ENCODE results near the gene B3GLCT. TPM values are rescaled to one million over a fixed set of nuclear protein-coding genes. Genes with fewer than 3 reads are reported as not detected.
"Not testable (repeated sequence)": the region's sequence is repeated elsewhere in the genome, so short reads cannot be mapped to it uniquely, and the experiment has no call there.

The B3GLCT gene
- total RNA-seq, 2 donors from 2014 or later = 3.1 to 3.2 TPM

GRCh38 chr13:31334547-31334946, 134.8 kb downstream of the B3GLCT start:
- H3K27ac Mint-ChIP-seq = no peak overlapping the region
- H3K9me3 Mint-ChIP-seq = peaks cover 10 to 22% of the 10 kb centered on the region in 2 donors
- DNase-seq (ENCODE audit: low spot score in 2 of 2) (no peak), ATAC-seq (no peak)
- peaks cover 0 to 27% of the 10 kb centered on the region in 2 donors for H3K36me3 Mint-ChIP-seq

DNA sequence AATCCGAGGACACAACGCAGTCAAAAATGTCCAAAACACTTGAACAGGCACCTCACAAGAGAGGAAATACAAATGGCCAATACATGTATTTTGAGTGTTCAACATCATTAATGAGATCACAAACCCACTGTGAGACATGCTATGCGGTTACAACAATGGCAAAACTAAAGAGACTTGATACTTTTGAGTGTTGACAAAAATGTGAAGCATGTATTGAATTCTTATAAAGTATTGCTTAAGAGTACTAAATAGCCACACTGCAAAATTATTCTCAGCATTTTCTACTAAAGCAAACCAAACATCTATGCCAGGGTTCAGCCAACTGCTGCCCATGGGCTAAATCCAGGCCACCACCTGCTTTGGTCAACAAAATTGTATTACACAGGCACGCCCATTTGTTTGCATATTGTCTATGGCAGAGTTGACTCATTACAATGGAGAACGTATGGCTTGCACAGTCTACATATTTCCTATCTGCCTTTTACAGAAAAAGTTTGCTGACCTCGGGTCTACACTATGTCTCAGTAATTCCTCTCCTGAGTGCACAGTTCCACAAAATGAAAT, 135.3 kb downstream of the B3GLCT start:
- ATAC-seq = no peak
- Mint-ChIP-seq H3K27ac (no peak overlapping the region), H3K36me3 (peaks cover 0 to 25% of the 10 kb centered on the region in 2 donors), H3K9me3 (peaks cover 10 to 22% of the 10 kb centered on the region in 2 donors)
- DNase-seq (ENCODE audit: low spot score in 2 of 2) = no peak

DNA sequence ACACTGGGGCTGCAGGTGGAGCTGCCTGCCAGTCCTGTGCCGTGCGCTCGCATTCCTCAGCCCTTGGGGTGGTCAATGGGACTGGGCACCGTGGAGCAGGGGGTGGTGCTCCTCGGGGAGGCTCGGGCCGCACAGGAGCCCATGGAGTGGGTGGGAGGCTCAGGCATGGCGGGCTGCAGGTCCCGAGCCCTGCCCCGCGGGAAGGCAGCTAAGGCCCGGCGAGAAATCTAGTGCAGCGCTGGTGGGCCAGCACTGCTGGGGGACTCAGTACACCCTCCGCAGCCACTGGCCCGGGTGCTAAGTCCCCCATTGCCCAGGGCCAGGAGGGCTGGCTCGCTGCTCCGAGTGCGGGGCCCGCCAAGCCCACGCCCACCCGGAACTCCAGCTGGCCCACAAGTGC, 139.8 kb downstream of the B3GLCT start:
- Mint-ChIP-seq H3K36me3 (peaks cover 4 to 31% of the 10 kb centered on the region in 2 donors), H3K9me3 (peaks cover 14 to 23% of the 10 kb centered on the region in 2 donors)
- not testable (repeated sequence) for H3K27ac Mint-ChIP-seq; ATAC-seq; DNase-seq (ENCODE audit: low spot score in 2 of 2)

DNA sequence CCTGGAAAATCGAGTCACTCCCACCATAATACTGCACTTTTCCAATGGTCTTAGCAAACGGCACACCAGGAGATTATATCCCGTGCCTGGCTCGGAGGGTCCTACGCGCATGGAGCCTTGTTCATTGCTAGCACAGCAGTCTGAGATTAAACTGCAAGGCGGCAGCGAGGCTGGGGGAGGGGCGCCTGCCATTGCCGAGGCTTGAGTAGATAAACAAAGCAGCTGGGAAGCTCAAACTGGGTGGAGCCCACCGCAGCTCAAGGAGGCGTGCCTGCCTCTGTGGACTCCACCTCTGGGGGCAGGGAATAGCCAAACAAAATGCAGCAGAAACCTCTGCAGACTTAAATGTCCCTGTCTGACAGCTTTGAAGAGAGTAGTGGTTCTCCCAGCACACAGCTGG, 141.1 kb downstream of the B3GLCT start:
- not testable (repeated sequence) for H3K27ac Mint-ChIP-seq; DNase-seq (ENCODE audit: low spot score in 2 of 2); ATAC-seq
- peaks cover 4 to 25% of the 10 kb centered on the region in 2 donors for H3K36me3 Mint-ChIP-seq
- H3K9me3 Mint-ChIP-seq = peaks cover 14 to 22% of the 10 kb centered on the region in 2 donors

GRCh38 chr13:31346891-31347290, 147.1 kb downstream of the B3GLCT start:
- ATAC-seq = no peak
- H3K9me3 Mint-ChIP-seq = peaks cover 3 to 6% of the 10 kb centered on the region in 2 donors
- DNase-seq (ENCODE audit: low spot score in 2 of 2) = no peak
- no peak overlapping the region for H3K27ac Mint-ChIP-seq
- H3K36me3 Mint-ChIP-seq = no peaks in the 10 kb centered on the region

DNA sequence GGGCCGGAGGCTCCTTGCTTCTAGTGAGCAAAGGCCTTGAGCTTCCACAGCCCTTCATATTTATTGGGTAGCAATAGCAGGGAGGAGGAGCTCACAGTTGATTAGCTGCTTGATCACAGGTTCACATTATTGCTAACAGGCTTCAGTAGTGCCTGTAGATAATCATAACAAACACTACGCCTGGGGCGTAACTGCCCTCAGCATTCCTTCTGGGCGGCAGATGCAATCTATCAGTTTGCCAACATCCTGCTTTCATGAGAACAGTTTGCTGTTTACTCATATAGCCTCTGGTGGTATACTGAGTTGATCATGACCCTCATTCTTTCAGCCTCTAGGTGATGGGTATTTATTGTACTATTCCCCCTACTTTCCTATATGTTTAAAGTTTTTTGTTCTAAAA, 149.4 kb downstream of the B3GLCT start:
- no peak overlapping the region for H3K27ac Mint-ChIP-seq
- peaks cover 3 to 6% of the 10 kb centered on the region in 2 donors for H3K9me3 Mint-ChIP-seq
- DNase-seq (ENCODE audit: low spot score in 2 of 2) = no peak
- H3K36me3 Mint-ChIP-seq = peaks cover 0 to 4% of the 10 kb centered on the region in 2 donors
- no peak for ATAC-seq

GRCh38 chr13:31350560-31350959, 150.8 kb downstream of the B3GLCT start:
- Mint-ChIP-seq H3K9me3 (peaks cover 9 to 13% of the 10 kb centered on the region in 2 donors), H3K27ac (no peak overlapping the region), H3K36me3 (peaks cover 9 to 11% of the 10 kb centered on the region in 2 donors)
- ATAC-seq (no peak), DNase-seq (ENCODE audit: low spot score in 2 of 2) (no peak)

GRCh38 chr13:31351376-31351775, 151.6 kb downstream of the B3GLCT start:
- Mint-ChIP-seq H3K36me3 (peaks cover 17 to 18% of the 10 kb centered on the region in 2 donors), H3K9me3 (peaks cover 16 to 21% of the 10 kb centered on the region in 2 donors), H3K27ac (no peak overlapping the region)
- DNase-seq (ENCODE audit: low spot score in 2 of 2) = no peak
- ATAC-seq = no peak

GRCh38 chr13:31352467-31352866, 152.7 kb downstream of the B3GLCT start:
- DNase-seq (ENCODE audit: low spot score in 2 of 2) (no peak), ATAC-seq (no peak)
- Mint-ChIP-seq H3K36me3 (peaks cover 18% of the 10 kb centered on the region in 2 donors), H3K27ac (no peak overlapping the region), H3K9me3 (peaks cover 16 to 21% of the 10 kb centered on the region in 2 donors)

DNA sequence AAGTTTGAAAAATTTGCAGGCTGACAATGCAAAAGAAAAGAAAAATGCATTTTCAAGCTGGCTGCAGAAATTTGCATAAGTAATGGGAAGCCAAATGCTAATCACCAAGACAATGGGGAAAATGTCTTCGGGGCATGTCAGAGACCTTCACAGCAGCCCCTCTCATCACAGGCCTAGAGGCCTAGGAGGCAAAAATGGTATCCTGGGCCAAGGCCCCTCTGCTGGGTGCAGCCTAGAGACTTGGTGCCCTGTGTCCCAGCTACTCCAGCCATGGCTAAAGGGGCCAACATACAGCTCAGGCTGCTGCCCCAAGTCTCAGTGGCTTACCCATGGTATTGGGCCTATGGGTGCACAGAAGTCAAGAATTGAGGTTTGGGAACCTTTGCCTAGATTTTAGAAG, 155.2 kb downstream of the B3GLCT start:
- H3K27ac Mint-ChIP-seq = no peak overlapping the region
- peaks cover 18% of the 10 kb centered on the region in 2 donors for H3K36me3 Mint-ChIP-seq
- H3K9me3 Mint-ChIP-seq = peaks cover 13 to 22% of the 10 kb centered on the region in 2 donors
- no peak for ATAC-seq
- no peak for DNase-seq (ENCODE audit: low spot score in 2 of 2)

GRCh38 chr13:31356991-31357390, 157.2 kb downstream of the B3GLCT start:
- ATAC-seq (no peak), DNase-seq (ENCODE audit: low spot score in 2 of 2) (no peak)
- H3K36me3 Mint-ChIP-seq = peaks cover 18% of the 10 kb centered on the region in 2 donors
- H3K9me3 Mint-ChIP-seq = peaks cover 13 to 21% of the 10 kb centered on the region in 2 donors
- no peak overlapping the region for H3K27ac Mint-ChIP-seq

DNA sequence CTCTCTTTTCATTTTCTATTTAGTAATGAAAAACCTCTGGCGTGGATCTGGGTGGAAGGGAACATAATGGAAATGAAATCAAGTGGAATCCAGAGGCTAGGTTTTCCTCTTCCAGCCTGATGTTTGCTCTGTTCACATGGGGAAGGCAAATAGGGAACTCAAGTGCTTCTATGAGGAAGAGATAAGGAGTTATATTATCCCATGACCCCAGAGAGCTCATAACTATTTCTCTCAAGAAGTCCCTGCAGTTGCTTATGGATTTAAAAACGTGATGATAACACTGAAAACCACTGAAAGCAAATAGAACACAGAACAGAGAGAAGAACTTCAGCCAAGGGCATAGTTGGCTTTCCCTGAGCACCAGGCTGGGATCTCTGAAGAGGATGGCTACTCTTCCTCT, 157.8 kb downstream of the B3GLCT start:
- H3K27ac Mint-ChIP-seq = no peak overlapping the region
- DNase-seq (ENCODE audit: low spot score in 2 of 2) (no peak), ATAC-seq (no peak)
- H3K36me3 Mint-ChIP-seq = peaks cover 18% of the 10 kb centered on the region in 2 donors
- H3K9me3 Mint-ChIP-seq = peaks cover 13 to 21% of the 10 kb centered on the region in 2 donors

- ATAC-seq (no peak), DNase-seq (ENCODE audit: low spot score in 2 of 2) (no peak)
- Mint-ChIP-seq H3K27ac (no peak overlapping the region), H3K36me3 (no peaks in the 10 kb centered on the region), H3K9me3 (peaks cover 0 to 11% of the 10 kb centered on the region in 2 donors)
Observed at GRCh38 chr13:31361673-31362072, 161.9 kb downstream of the B3GLCT start.

DNA sequence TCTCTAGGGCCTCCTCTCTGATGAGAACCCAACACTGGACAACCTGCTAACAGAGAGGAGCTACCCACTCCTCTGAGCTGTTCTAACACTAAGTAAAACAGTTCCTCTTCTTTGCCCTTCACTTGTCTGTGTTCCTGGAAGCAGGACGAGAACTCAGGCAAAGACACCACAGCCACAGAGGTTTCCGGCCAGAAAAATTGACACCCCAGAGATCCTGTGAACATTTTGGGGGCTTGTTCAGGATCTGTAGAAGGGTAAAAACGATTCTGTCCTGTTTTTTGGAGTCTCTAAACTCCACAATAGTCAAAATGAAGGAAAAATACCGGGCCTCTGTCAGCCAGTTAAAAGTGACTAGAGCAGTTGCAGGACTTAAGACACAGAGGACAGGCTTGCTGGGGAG, 165.9 kb downstream of the B3GLCT start:
- DNase-seq (ENCODE audit: low spot score in 2 of 2) = no peak
- no peak for ATAC-seq
- Mint-ChIP-seq H3K36me3 (no peaks in the 10 kb centered on the region), H3K9me3 (peaks cover 0 to 10% of the 10 kb centered on the region in 2 donors), H3K27ac (no peak overlapping the region)

- ATAC-seq = no peak
- no peak for DNase-seq (ENCODE audit: low spot score in 2 of 2)
- Mint-ChIP-seq H3K36me3 (no peaks in the 10 kb centered on the region), H3K9me3 (peaks cover 0 to 10% of the 10 kb centered on the region in 2 donors), H3K27ac (no peak overlapping the region)
Observed at GRCh38 chr13:31367410-31367809, 167.6 kb downstream of the B3GLCT start.

DNA sequence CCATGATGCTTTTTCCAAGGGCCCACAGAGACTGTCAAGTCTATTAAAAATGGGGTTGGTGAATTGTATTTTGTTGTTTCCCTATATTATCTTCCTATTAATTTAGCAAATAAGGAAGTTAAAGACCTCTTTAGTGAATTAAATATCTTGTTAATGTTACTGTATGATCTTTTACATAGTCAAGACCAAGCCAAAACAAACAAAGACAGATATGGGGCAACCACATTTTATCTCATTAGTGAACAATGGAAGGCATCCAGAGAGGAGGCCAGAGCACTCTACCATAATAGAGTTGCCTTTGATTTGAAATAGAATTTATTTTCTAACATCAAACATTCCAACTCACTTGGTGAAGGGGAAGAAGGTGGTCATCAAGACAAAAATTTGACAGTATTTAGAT, 169.4 kb downstream of the B3GLCT start:
- DNase-seq (ENCODE audit: low spot score in 2 of 2) (no peak), ATAC-seq (no peak)
- no peak overlapping the region for H3K27ac Mint-ChIP-seq
- H3K9me3 Mint-ChIP-seq = peaks cover 0 to 10% of the 10 kb centered on the region in 2 donors
- no peaks in the 10 kb centered on the region for H3K36me3 Mint-ChIP-seq

- no peaks in the 10 kb centered on the region for H3K9me3 Mint-ChIP-seq
- no peaks in the 10 kb centered on the region for H3K36me3 Mint-ChIP-seq
- no peak for ATAC-seq
- no peak for DNase-seq (ENCODE audit: low spot score in 2 of 2)
- H3K27ac Mint-ChIP-seq = no peak overlapping the region
Observed at GRCh38 chr13:31372454-31372853, 172.7 kb downstream of the B3GLCT start.

- no peaks in the 10 kb centered on the region for H3K36me3 Mint-ChIP-seq
- H3K27ac Mint-ChIP-seq = no peak overlapping the region
Observed at GRCh38 chr13:31374682-31375081, 174.9 kb downstream of the B3GLCT start.

More at GRCh38 chr13:31374682-31375081, 174.9 kb downstream of the B3GLCT start:
- ATAC-seq (no peak), DNase-seq (ENCODE audit: low spot score in 2 of 2) (no peak)
- H3K9me3 Mint-ChIP-seq = no peaks in the 10 kb centered on the region

Data from activated naive CD4-positive, alpha-beta T cell treated with anti-CD3 and anti-CD28 coated beads, Interleukin-2, amount 50 U/mL, for 72 hours (primary cell).